ENCODE data around the gene SAMD9. TPM values are rescaled to one million over a fixed set of nuclear protein-coding genes. Genes with fewer than 3 reads are reported as not detected.
A peak's percentile ranks its signal among the peaks of the same experiment; 100 is the strongest.

SAMD9 gene
- total RNA-seq, 1 donor from 2014 or later: 0.24 TPM

GRCh38 chr7:93055543-93056107 lies 62.2 kb downstream of the SAMD9 start:
- DNase-seq (ENCODE audit: low spot score, unreplicated experiment): no peak
- TF ChIP-seq CTCF (IDR thresholded peaks at IDR 0.05; ENCODE audit: unreplicated experiment): peak; percentile 82
- Mint-ChIP-seq H3K4me3 (ENCODE audit: low read depth) (no peak overlapping the region), H3K27me3 (peaks cover 15% of the 10 kb centered on the region), H3K36me3 (ENCODE audit: insufficient read depth) (no peaks in the 10 kb centered on the region), H3K27ac (no peak overlapping the region), H3K9me3 (ENCODE audit: low read depth) (no peaks in the 10 kb centered on the region), H3K4me1 (ENCODE audit: low read depth) (no peaks in the 10 kb centered on the region)

- Mint-ChIP-seq H3K36me3 (ENCODE audit: insufficient read depth) (no peaks in the 10 kb centered on the region), H3K4me3 (ENCODE audit: low read depth) (no peak overlapping the region), H3K9me3 (ENCODE audit: low read depth) (no peaks in the 10 kb centered on the region), H3K27ac (no peak overlapping the region), H3K27me3 (peaks cover 15% of the 10 kb centered on the region), H3K4me1 (ENCODE audit: low read depth) (no peaks in the 10 kb centered on the region)
- no peak for TF ChIP-seq CTCF (IDR thresholded peaks at IDR 0.05; ENCODE audit: unreplicated experiment)
- DNase-seq (ENCODE audit: low spot score, unreplicated experiment): no peak
Measured at GRCh38 chr7:93054975-93055374, 62.8 kb downstream of the SAMD9 start.

GRCh38 chr7:93053949-93054943 lies 63.5 kb downstream of the SAMD9 start:
- Mint-ChIP-seq H3K4me1 (ENCODE audit: low read depth) (no peaks in the 10 kb centered on the region), H3K27me3 (peaks cover 15% of the 10 kb centered on the region), H3K4me3 (ENCODE audit: low read depth) (no peak overlapping the region), H3K9me3 (ENCODE audit: low read depth) (no peaks in the 10 kb centered on the region), H3K27ac (no peak overlapping the region), H3K36me3 (ENCODE audit: insufficient read depth) (no peaks in the 10 kb centered on the region)
- no peak for TF ChIP-seq CTCF (IDR thresholded peaks at IDR 0.05; ENCODE audit: unreplicated experiment)
- DNase-seq (ENCODE audit: low spot score, unreplicated experiment): no peak

GRCh38 chr7:93053209-93053948 lies 64.4 kb downstream of the SAMD9 start:
- Mint-ChIP-seq H3K4me3 (ENCODE audit: low read depth) (no peak overlapping the region), H3K4me1 (ENCODE audit: low read depth) (no peaks in the 10 kb centered on the region), H3K36me3 (ENCODE audit: insufficient read depth) (no peaks in the 10 kb centered on the region), H3K27ac (no peak overlapping the region), H3K27me3 (peaks cover 12% of the 10 kb centered on the region), H3K9me3 (ENCODE audit: low read depth) (no peaks in the 10 kb centered on the region)
- no peak for DNase-seq (ENCODE audit: low spot score, unreplicated experiment)
- TF ChIP-seq CTCF (IDR thresholded peaks at IDR 0.05; ENCODE audit: unreplicated experiment): no peak

- Mint-ChIP-seq H3K9me3 (ENCODE audit: low read depth) (no peaks in the 10 kb centered on the region), H3K27me3 (peaks cover 12% of the 10 kb centered on the region), H3K4me1 (ENCODE audit: low read depth) (peaks cover 8% of the 10 kb centered on the region), H3K27ac (no peak overlapping the region), H3K36me3 (ENCODE audit: insufficient read depth) (no peaks in the 10 kb centered on the region), H3K4me3 (ENCODE audit: low read depth) (no peak overlapping the region)
- DNase-seq (ENCODE audit: low spot score, unreplicated experiment): no peak
- TF ChIP-seq CTCF (IDR thresholded peaks at IDR 0.05; ENCODE audit: unreplicated experiment): no peak
Measured at GRCh38 chr7:93051660-93052059, 66.1 kb downstream of the SAMD9 start.

Measured in progenitor cell of endocrine pancreas (in vitro differentiated cells).